ENCODE data around the gene UQCR11.

DNA sequence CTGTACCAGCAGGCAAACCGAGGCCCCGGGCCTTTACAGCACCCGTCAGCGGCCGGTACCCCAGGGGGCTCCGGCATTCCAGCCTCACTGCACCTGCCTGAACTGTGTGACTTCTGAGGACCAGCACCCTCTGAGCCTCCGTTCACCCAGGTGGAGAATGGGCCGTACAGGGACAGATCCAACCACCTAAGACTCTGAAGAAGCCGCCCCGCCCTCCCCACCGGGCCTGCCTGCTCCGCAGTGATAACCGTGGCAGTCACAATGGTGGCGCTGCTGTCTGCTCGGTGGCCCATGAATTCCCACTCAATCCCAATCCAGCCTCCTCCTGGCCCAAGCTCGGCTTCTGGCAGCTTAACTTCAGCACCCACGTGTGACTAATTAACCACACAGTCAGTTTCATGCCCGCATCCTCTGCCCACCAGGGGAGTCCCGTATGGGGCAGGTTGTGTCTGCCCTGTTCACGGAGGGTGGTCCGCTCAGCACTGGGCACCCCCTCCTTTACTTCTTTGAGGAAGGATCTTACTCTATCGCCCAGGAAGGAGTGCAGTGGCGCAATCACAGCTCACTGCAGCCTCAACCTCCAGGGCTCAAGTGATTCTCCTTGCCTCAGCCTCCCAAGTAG, 43.8 kb upstream of the UQCR11 start:
- no peak for TF ChIP-seq POLR2A (IDR thresholded peaks at IDR 0.05; ENCODE audit: low read depth, low read length)
- TF ChIP-seq, protein P1, sequence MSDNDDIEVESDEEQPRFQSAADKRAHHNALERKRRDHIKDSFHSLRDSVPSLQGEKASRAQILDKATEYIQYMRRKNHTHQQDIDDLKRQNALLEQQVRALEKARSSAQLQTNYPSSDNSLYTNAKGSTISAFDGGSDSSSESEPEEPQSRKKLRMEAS (IDR thresholded peaks at IDR 0.05; ENCODE audit: insufficient read depth, insufficient read length), result no peak
- no peak for TF ChIP-seq JUN (IDR thresholded peaks at IDR 0.05; ENCODE audit: borderline replicate concordance, insufficient read depth, insufficient read length, low read depth)
- TF ChIP-seq, protein P2, sequence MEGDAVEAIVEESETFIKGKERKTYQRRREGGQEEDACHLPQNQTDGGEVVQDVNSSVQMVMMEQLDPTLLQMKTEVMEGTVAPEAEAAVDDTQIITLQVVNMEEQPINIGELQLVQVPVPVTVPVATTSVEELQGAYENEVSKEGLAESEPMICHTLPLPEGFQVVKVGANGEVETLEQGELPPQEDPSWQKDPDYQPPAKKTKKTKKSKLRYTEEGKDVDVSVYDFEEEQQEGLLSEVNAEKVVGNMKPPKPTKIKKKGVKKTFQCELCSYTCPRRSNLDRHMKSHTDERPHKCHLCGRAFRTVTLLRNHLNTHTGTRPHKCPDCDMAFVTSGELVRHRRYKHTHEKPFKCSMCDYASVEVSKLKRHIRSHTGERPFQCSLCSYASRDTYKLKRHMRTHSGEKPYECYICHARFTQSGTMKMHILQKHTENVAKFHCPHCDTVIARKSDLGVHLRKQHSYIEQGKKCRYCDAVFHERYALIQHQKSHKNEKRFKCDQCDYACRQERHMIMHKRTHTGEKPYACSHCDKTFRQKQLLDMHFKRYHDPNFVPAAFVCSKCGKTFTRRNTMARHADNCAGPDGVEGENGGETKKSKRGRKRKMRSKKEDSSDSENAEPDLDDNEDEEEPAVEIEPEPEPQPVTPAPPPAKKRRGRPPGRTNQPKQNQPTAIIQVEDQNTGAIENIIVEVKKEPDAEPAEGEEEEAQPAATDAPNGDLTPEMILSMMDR (IDR thresholded peaks at IDR 0.05; ENCODE audit: extremely low read depth in 1 of 2, insufficient read depth in 1 of 2, low read depth in 1 of 2, low read length in 2 of 2), result no peak
- TF ChIP-seq MYC (IDR thresholded peaks at IDR 0.05; ENCODE audit: low read depth, low read length), result no peak
- TF ChIP-seq EZH2 (IDR thresholded peaks at IDR 0.05; ENCODE audit: borderline replicate concordance, low read depth, low read length, severe bottlenecking), result no peak
- no peak for TF ChIP-seq POLR2AphosphoS5 (IDR thresholded peaks at IDR 0.05; ENCODE audit: insufficient read depth, low read depth, low read length)
- no peak for TF ChIP-seq GATA2 (IDR thresholded peaks at IDR 0.05; ENCODE audit: insufficient read depth, insufficient read length, low read depth, low read length)
- TF ChIP-seq FOS (IDR thresholded peaks at IDR 0.05; ENCODE audit: borderline replicate concordance, insufficient read depth, low read length), result no peak
